A673 (cell line): ENCODE data around the gene SPATA13. TPM values are rescaled to one million over a fixed set of nuclear protein-coding genes. Genes with fewer than 3 reads are reported as not detected.

ENCODE experiments used
- BruUV-seq: library from RNA; stranded (reverse); fragments of 400-500 nt; replicated peaks from 2 replicates; lab custom pipeline; 2021; lab: Mats Ljungman, UMichigan
- CTCF ChIA-PET: fragments of 300-600 bp; sonication (Branson Sonifier 250); formaldehyde crosslinking; loops from one replicate; lab custom pipeline; 2022; ENCODE audit warnings: antibody characterized with exemption; lab: Charles Lee
- POLR2A ChIA-PET: fragments of 300-600 bp; sonication (Branson Sonifier 250); formaldehyde crosslinking; loops from one replicate; lab custom pipeline; 2022; ENCODE audit warnings: antibody characterized with exemption; ENCODE audit not compliant: low non-redundant PET; lab: Charles Lee
- DNase-seq: peaks from one replicate; pipeline ENCODE4 v3.0.0-alpha.2; 2015; ENCODE audit warnings: low spot score
- H3K27ac ChIP-seq: fragments of 200-600 bp; sonication (generic); 2 replicates; pipeline ENCODE4 v1.5.1; 2016; ENCODE audit warnings: mixed run types, low read depth, mild to moderate bottlenecking, mixed read lengths, antibody characterized with exemption, low read length; ENCODE audit not compliant: poor library complexity, severe bottlenecking
- H3K27me3 ChIP-seq: fragments of 200-600 bp; sonication (generic); replicated peaks from 2 replicates; pipeline ENCODE4 v1.6.1; 2017; ENCODE audit warnings: mixed run types, low read depth, mild to moderate bottlenecking, mixed read lengths, antibody characterized with exemption, low read length; ENCODE audit not compliant: insufficient read depth, poor library complexity
- H3K36me3 ChIP-seq: fragments of 200-600 bp; sonication (generic); 2 replicates; pipeline ENCODE4 v1.6.1; 2016; ENCODE audit warnings: mixed run types, mild to moderate bottlenecking, mixed read lengths, antibody characterized with exemption, low read length; ENCODE audit not compliant: insufficient read depth, poor library complexity, severe bottlenecking
- H3K4me1 ChIP-seq: fragments of 200-600 bp; sonication (generic); 2 replicates; pipeline ENCODE4 v1.6.1; 2017; ENCODE audit warnings: mixed run types, mild to moderate bottlenecking, mixed read lengths, antibody characterized with exemption, low read length; ENCODE audit not compliant: insufficient read depth, poor library complexity, severe bottlenecking
- H3K4me3 ChIP-seq: fragments of 200-600 bp; sonication (generic); 2 replicates; pipeline ENCODE4 v1.5.1; 2016; ENCODE audit warnings: low read depth, mixed run types, mild to moderate bottlenecking, mixed read lengths, low read length; ENCODE audit not compliant: poor library complexity, severe bottlenecking
- H3K9me3 ChIP-seq: fragments of 200-600 bp; sonication (generic); 2 replicates; pipeline ENCODE4 v1.6.1; 2016; ENCODE audit warnings: mixed run types, low read depth, mild to moderate bottlenecking, mixed read lengths, antibody characterized with exemption, low read length; ENCODE audit not compliant: poor library complexity, severe bottlenecking
- EZH2 ChIP-seq: fragments of 200-600 bp; sonication (generic); IDR thresholded peaks from 2 replicates; pipeline ENCODE4 v1.6.1; 2017; ENCODE audit warnings: borderline replicate concordance, low read depth, mild to moderate bottlenecking, mixed read lengths, antibody characterized with exemption, low read length; ENCODE audit not compliant: poor library complexity, severe bottlenecking
- intact Hi-C: fragments of 100-400 bp; cut with micrococcal nuclease; formaldehyde crosslinking; loops from one replicate; pipeline ENCODE4 v1.10.0; 2022; ENCODE audit not compliant: unreplicated experiment
- total RNA-seq: library from RNA; stranded (reverse); gene quantifications from 2 replicates; pipeline ENCODE4 v1.2.3, GENCODE V29; 2021
- TF ChIP-seq, protein P1 (sequence below): fragments of 300-800, 200-600 bp; sonication (generic); conservative IDR thresholded peaks from 2 replicates; pipeline ENCODE4 v1.5.1; 2017; ENCODE audit warnings: low read depth, mild to moderate bottlenecking, antibody characterized with exemption, low read length, moderate library complexity, mixed read lengths

SPATA13 gene
- total RNA-seq, 1 experiment from 2014 or later: 58.2 TPM

GRCh38 chr13:24196593-24197197 is 36.2 kb downstream of the SPATA13 start:
- no peaks in the 10 kb centered on the region for H3K36me3 ChIP-seq
- POLR2A ChIA-PET: no interaction called here
- no TSS peak for BruUV-seq

DNA sequence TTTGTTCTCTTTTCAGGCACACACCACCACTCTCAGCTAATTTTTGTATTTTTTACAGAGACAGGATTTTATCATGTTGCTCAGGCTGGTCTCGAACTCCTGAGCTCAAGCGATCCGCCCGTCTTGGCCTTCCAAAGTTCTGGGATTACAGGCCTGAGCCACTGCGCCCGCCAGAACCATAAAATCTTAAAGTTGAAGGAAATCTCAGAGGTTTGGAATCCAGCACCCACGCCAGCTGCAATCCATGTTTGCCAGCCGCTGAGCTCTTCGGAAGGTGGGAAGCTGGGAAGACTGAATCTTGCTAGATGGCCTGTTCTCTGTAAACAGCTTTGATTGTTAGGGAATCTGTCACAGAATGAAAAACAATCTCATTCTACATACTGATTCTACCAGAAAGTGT is 38.5 kb downstream of the SPATA13 start:
- no TSS peak for BruUV-seq
- no peak for DNase-seq
- TF ChIP-seq EZH2: no peak
- TF ChIP-seq, protein P1, sequence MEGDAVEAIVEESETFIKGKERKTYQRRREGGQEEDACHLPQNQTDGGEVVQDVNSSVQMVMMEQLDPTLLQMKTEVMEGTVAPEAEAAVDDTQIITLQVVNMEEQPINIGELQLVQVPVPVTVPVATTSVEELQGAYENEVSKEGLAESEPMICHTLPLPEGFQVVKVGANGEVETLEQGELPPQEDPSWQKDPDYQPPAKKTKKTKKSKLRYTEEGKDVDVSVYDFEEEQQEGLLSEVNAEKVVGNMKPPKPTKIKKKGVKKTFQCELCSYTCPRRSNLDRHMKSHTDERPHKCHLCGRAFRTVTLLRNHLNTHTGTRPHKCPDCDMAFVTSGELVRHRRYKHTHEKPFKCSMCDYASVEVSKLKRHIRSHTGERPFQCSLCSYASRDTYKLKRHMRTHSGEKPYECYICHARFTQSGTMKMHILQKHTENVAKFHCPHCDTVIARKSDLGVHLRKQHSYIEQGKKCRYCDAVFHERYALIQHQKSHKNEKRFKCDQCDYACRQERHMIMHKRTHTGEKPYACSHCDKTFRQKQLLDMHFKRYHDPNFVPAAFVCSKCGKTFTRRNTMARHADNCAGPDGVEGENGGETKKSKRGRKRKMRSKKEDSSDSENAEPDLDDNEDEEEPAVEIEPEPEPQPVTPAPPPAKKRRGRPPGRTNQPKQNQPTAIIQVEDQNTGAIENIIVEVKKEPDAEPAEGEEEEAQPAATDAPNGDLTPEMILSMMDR: no peak
- Histone ChIP-seq H3K27me3 (no peaks in the 10 kb centered on the region), H3K36me3 (no peaks in the 10 kb centered on the region), H3K4me1 (peaks cover 8% of the 10 kb centered on the region), H3K9me3 (no peaks in the 10 kb centered on the region), H3K4me3 (no peak overlapping the region), H3K27ac (no peak overlapping the region)
- ChIA-PET CTCF (no interaction called here), POLR2A (no interaction called here)
- intact Hi-C loops: no loop called here

More at GRCh38 chr13:24196593-24197197, 36.2 kb downstream of the SPATA13 start:
- DNase-seq: no peak
- TF ChIP-seq, protein P1: no peak
- TF ChIP-seq EZH2: no peak
- H3K9me3 ChIP-seq: no peaks in the 10 kb centered on the region
- H3K4me3 ChIP-seq: no peak overlapping the region
- intact Hi-C loops: no loop called here
- H3K27me3 ChIP-seq: no peaks in the 10 kb centered on the region
- H3K4me1 ChIP-seq: no peaks in the 10 kb centered on the region
- no peak overlapping the region for H3K27ac ChIP-seq
- CTCF ChIA-PET: no interaction called here

DNA sequence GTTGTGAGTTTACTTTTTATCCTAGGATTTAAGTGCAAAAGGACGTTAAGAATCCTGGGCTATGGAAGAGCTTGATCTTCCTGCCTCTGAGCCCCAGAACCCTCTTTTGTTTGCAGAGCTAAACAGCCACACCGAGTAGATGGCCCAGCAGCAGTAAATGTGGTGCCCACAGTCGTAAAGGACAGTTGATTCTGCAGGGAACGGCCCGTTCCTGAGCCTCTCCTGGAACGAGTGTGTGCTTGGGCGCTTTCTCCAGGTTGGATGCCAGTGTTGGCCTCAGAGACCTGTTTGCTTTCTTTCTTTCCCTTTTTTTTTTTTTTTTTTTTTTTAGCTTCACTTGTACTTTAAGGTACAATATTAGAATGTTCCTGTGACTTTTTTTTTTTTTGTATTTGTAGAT is 41.7 kb downstream of the SPATA13 start:
- H3K27ac ChIP-seq: no peak overlapping the region
- H3K4me3 ChIP-seq: no peak overlapping the region
- TF ChIP-seq, protein P1: no peak
- no peak for TF ChIP-seq EZH2
- intact Hi-C loops: loop anchor here (5.0 kb wide), 1 partner anchor 40 kb away; the partner anchor contains the start of gene SPATA13
- H3K27me3 ChIP-seq: no peaks in the 10 kb centered on the region
- CTCF ChIA-PET: no interaction called here
- POLR2A ChIA-PET: no interaction called here
- H3K4me1 ChIP-seq: peaks cover 15% of the 10 kb centered on the region
- no TSS peak for BruUV-seq
- DNase-seq: no peak
- H3K9me3 ChIP-seq: no peaks in the 10 kb centered on the region
- H3K36me3 ChIP-seq: no peaks in the 10 kb centered on the region
